GM13977 (cell line): Measurements from ENCODE around the gene ONECUT1.

ENCODE experiments used
- DNase-seq: peaks from one replicate; pipeline ENCODE4 v3.0.0; 2012; ENCODE audit warnings: low spot score
- CTCF ChIP-seq: IDR thresholded peaks from 2 replicates; pipeline ENCODE4 v1.5.1; 2012; ENCODE audit warnings: mild to moderate bottlenecking, control low read depth; ENCODE audit not compliant: insufficient read depth; ENCODE audit errors: extremely low read depth, missing control alignments
- in situ Hi-C: fragments of 300-500 bp; cut with MboI; formaldehyde crosslinking; loops from one replicate; pipeline ENCODE4 v1.12.0; 2022; ENCODE audit warnings: low sequenced_read_pairs, low pct_unique_long_range_greater_than_20kb, mixed read lengths, inconsistent platforms; ENCODE audit not compliant: unreplicated experiment

The ONECUT1 gene

DNA sequence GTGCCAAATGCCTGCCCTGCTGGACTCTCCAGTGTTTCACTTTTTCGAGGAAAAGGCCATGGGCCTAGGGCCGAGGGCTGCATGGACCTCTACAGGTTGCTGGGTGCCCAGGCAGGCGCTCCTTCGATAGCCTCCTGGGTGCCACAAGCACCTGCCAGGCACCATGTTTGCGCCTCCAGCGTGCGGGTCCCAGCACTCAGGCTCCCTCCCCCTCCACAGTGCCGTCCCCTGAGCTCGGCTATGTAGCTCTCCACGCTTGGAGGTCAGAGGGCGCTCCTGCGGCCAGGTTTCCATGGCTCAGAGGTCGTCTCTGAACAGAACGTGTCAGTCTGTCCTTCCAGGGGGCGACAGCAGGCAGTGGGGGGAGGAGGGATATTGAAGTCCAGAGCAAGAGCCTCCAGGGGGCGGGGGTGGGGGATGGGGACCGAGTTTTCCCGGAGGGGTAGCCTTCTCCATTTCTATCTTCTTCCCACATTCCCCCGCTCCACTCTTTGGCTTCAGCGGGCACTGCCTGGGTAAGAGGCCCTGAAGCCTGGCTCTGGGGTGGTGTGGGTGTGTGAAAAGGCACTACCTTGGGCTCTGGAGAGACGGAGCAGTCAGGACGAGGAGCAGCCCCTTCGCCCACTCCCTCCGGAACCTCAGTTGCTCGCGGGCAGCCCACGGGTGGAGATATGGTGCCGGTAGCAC lies 3.6 kb downstream of the ONECUT1 start:
- in situ Hi-C loops, result no loop called here
- DNase-seq, result no peak
- TF ChIP-seq CTCF, result no peak

DNA sequence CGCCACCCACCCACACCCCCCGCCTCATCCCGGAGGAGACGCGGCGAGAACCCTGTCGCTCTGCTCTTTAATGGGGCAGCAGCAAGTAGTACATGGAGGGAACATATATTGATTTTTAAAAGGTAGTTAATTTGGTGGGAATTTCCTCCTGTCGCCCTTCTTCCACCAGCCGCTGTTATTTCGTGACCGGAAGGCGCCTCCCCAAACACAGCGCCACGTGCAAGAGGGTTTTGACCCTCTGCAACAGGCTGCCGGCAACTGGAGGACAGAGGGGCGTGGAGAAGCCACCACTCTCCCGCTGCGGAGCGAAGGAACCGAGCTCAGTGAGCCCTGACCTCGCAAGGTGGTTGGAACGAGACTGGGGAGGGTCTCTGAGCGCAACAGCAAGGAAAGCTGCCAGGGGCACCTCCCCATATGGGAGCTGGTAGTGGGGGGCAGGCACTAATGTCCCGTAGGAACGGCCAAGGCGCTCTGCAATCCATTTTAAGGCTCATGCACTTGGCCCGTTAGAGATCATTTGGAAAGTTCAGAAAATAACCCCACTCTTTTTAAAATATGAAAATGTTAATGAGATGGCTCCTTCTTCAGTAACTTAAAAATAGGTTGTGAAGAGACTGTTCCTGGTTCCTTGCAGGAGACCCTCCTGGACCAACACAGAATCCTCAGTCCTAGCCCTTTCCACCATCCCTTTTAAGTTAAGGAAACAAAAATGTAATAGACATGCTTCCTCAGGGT lies 4.3 kb downstream of the ONECUT1 start:
- TF ChIP-seq CTCF, result no peak
- in situ Hi-C loops, result no loop called here
- no peak for DNase-seq

DNA sequence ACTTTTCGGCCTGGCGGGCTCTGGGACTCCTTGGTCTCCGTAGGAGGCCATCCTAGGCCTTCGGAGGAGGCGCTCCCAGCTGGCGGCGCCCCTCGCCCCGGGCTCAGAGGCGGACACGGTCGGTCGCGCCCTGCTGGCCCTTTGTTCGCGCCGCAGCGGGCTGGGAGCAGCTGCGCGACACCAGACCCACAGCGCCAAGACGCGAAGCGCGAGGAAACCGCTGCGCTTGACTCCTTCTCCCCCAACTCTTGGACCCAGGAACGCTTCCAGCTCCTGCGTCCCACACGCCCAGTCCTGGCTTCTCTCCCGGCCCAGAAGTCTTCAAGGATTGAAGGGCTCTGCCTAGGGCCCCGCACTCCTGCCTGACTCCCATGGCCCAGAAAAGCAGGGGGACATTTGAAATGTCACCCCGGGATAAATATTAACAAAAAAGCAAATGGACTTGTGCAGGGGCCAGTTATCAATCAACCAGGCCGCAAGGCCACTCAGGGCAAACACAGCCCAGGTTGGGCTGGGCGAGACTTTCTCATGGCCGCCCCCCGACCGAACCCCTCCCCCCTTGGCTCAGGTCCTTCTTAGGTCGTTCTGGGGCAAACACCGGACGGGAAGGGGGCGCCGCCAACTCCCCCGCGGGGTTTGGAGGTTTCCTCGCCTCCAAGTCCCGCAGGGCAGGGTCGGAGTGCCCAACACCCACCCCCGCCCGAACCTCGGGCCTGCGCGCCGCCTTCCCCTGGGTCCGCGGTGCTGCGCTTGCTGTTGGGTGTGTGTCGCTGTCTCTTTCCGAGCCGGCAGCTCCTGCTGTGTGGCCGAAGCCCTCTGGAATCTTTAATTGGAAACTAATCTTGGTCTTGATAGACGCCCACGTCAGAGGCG lies 5.1 kb downstream of the ONECUT1 start:
- in situ Hi-C loops, result no loop called here
- DNase-seq, result no peak

DNA sequence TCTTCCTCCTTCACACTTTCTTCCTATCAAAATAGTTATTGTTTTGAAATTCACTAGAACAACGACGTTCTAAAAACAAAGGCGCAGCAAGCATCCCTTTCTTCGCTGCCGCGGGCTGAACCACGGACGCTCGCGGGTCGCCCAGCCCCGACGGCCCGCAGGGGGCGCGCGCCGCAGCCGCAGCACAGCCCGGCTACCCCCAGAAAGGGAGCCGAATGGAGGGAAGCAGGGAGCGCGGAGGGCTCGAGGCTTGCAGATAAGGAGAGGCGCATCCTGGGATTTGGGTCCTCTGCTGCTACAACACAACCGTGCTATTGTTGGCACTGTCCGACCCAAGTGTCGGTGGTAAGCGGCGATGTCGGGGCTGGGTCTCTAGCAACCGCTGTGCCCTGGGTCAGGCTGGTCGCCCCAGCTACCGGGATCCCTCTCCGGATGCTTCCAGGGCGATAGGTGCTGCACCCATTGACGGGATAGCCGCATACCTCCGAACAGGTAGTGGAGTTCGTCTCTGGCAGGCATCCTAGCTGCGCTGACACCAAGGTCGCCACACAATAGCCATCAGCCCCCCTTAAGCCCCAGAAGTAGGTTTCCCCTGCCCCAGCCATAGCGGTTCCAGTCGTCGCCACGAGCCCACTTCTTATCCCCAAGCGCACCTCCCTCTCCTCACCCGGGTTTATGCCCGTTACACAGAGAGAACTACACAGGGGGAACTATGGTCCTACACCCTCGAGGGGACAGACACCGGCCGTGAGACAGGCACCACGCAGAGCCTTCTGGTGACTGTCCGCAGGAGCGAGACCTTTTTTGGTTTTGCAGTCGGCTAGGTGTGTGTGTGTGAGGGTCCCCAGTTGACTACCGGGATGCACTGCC lies 6.0 kb downstream of the ONECUT1 start:
- DNase-seq, result no peak
- in situ Hi-C loops, result no loop called here
- peak; percentile 46 for TF ChIP-seq CTCF

More for the DNA sequence above, 5.1 kb downstream of the ONECUT1 start:
- TF ChIP-seq CTCF, result no peak

GRCh38 chr15:52783191-52783829 lies 6.8 kb downstream of the ONECUT1 start:
- DNase-seq, result peak; percentile 35
- in situ Hi-C loops, result no loop called here
- TF ChIP-seq CTCF, result no peak
